Trophoblast cell (in vitro differentiated cells and primary cell): ENCODE results near the gene SAMD8.
"Not testable (repeated sequence)": the region's sequence is repeated elsewhere in the genome, so short reads cannot be mapped to it uniquely, and the experiment has no call there.

ENCODE experiments used
- DNase-seq, 2 donors: peaks; one replicate each; pipeline ENCODE4 v3.0.0-alpha.2; 2016
- H2AFZ ChIP-seq: 2 replicates; pipeline ENCODE4 v1.6.1; 2013; ENCODE audit warnings: low read length, moderate library complexity, mild to moderate bottlenecking; ENCODE audit not compliant: insufficient read depth, poor library complexity
- H2AK5ac ChIP-seq: 2 replicates; pipeline ENCODE4 v1.6.1; 2013; ENCODE audit warnings: mild to moderate bottlenecking, low read length
- H2BK120ac ChIP-seq: 2 replicates; pipeline ENCODE4 v1.6.1; 2013; ENCODE audit warnings: low read length, mild to moderate bottlenecking, moderate library complexity; ENCODE audit not compliant: insufficient read depth, poor library complexity
- H2BK12ac ChIP-seq: 2 replicates; pipeline ENCODE4 v1.6.1; 2013; ENCODE audit warnings: mild to moderate bottlenecking, low read length, moderate library complexity
- H2BK5ac ChIP-seq: 2 replicates; pipeline ENCODE4 v1.6.1; 2013; ENCODE audit warnings: low read length, low read depth, moderate library complexity, mild to moderate bottlenecking; ENCODE audit not compliant: poor library complexity
- H3K14ac ChIP-seq: 2 replicates; pipeline ENCODE4 v1.6.1; 2013; ENCODE audit warnings: mild to moderate bottlenecking, low read length
- H3K18ac ChIP-seq: 2 replicates; pipeline ENCODE4 v1.6.1; 2013; ENCODE audit warnings: mild to moderate bottlenecking, low read length
- H3K23ac ChIP-seq: 2 replicates; pipeline ENCODE4 v1.6.1; 2013; ENCODE audit warnings: low read length
- H3K27ac ChIP-seq: 2 replicates; pipeline ENCODE4 v1.5.1; 2013; ENCODE audit warnings: low read depth, mild to moderate bottlenecking, inconsistent platforms, low read length, moderate library complexity
- H3K27me3 ChIP-seq: 2 replicates; pipeline ENCODE4 v1.6.1; 2013; ENCODE audit warnings: inconsistent platforms, mild to moderate bottlenecking, low read length, moderate library complexity; ENCODE audit not compliant: insufficient read depth
- H3K36me3 ChIP-seq, 2 experiments: 1 replicate in 1 of 2; 2 replicates in 1 of 2; pipeline ENCODE4 v1.6.1; 2013; ENCODE audit warnings: low read length in 2 of 2, mild to moderate bottlenecking in 2 of 2, moderate library complexity in 1 of 2; ENCODE audit not compliant: insufficient read depth in 2 of 2, control insufficient read depth in 1 of 2
- H3K4ac ChIP-seq: 2 replicates; pipeline ENCODE4 v1.6.1; 2013; ENCODE audit warnings: low read depth, mild to moderate bottlenecking, low read length, moderate library complexity
- H3K4me1 ChIP-seq, 2 experiments: 1 replicate in 1 of 2; 2 replicates in 1 of 2; pipeline ENCODE4 v1.6.1; 2013; ENCODE audit warnings: low read length in 2 of 2, mild to moderate bottlenecking in 2 of 2, moderate library complexity in 1 of 2; ENCODE audit not compliant: insufficient read depth in 2 of 2, control insufficient read depth in 1 of 2
- H3K4me2 ChIP-seq: 2 replicates; pipeline ENCODE4 v1.6.1; 2013; ENCODE audit warnings: inconsistent platforms, mild to moderate bottlenecking, low read length, moderate library complexity
- H3K4me3 ChIP-seq: 2 replicates; pipeline ENCODE4 v1.5.1; 2013; ENCODE audit warnings: mild to moderate bottlenecking, low read depth, low read length, inconsistent platforms
- H3K79me1 ChIP-seq: one replicate; pipeline ENCODE4 v1.6.1; 2013; ENCODE audit warnings: low read length
- H3K79me2 ChIP-seq: 2 replicates; pipeline ENCODE4 v1.6.1; 2013; ENCODE audit warnings: low read length, mild to moderate bottlenecking; ENCODE audit not compliant: control insufficient read depth, insufficient read depth, poor library complexity
- H3K9ac ChIP-seq: 2 replicates; pipeline ENCODE4 v1.6.1; 2013; ENCODE audit warnings: mild to moderate bottlenecking, low read length
- H3K9me3 ChIP-seq: 2 replicates; pipeline ENCODE4 v1.6.1; 2013; ENCODE audit warnings: low read depth, mild to moderate bottlenecking, control low read depth, inconsistent platforms, low read length; ENCODE audit not compliant: insufficient read depth
- H4K12ac ChIP-seq: 2 replicates; pipeline ENCODE4 v1.6.1; 2013; ENCODE audit warnings: low read depth, mild to moderate bottlenecking, low read length, moderate library complexity
- H4K8ac ChIP-seq: 2 replicates; pipeline ENCODE4 v1.6.1; 2013; ENCODE audit warnings: low read depth, mild to moderate bottlenecking, low read length, moderate library complexity
- H4K91ac ChIP-seq: one replicate; pipeline ENCODE4 v1.6.1; 2013; ENCODE audit warnings: low read depth, mild to moderate bottlenecking, low read length, moderate library complexity
- WGBS: extraction: QIAGEN DNeasy Blood & Tissue Kit; methylation state at CpG from one replicate; pipeline ENCODE4 v1.1.7; 2013; ENCODE audit warnings: missing lambda C conversion rate; ENCODE audit not compliant: insufficient read length, insufficient coverage; ENCODE audit errors: extremely low coverage; 5-methylcytosine and 5-hydroxymethylcytosine counted together

SAMD8 gene

GRCh38 chr10:75206638-75207037, 95.2 kb downstream of the SAMD8 start:
- WGBS: no CpG with 5 or more reads among the region's 14 CpGs
- not testable (repeated sequence) for H3K14ac ChIP-seq, H3K9ac ChIP-seq

GRCh38 chr10:75207079-75207856, 95.8 kb downstream of the SAMD8 start:
- no peaks in the 10 kb centered on the region for H3K9me3 ChIP-seq
- H3K14ac ChIP-seq: no peak overlapping the region
- no peak overlapping the region for H3K4me2 ChIP-seq
- H4K12ac ChIP-seq: no peak overlapping the region
- no peak overlapping the region for H2BK5ac ChIP-seq
- H3K27ac ChIP-seq: no peak overlapping the region
- H2AK5ac ChIP-seq: no peak overlapping the region
- H3K9ac ChIP-seq: no peak overlapping the region
- H3K79me2 ChIP-seq: peaks cover 16% of the 10 kb centered on the region
- no peak overlapping the region for H3K4ac ChIP-seq
- H2BK120ac ChIP-seq: no peak overlapping the region
- H4K91ac ChIP-seq: no peak overlapping the region
- no CpG with 5 or more reads among the region's 13 CpGs for WGBS
- no peak overlapping the region for H2BK12ac ChIP-seq
- no peak overlapping the region for H3K23ac ChIP-seq
- no peak overlapping the region for H2AFZ ChIP-seq
- no peaks in the 10 kb centered on the region for H3K27me3 ChIP-seq
- no peak overlapping the region for H3K4me3 ChIP-seq
- H3K36me3 ChIP-seq: peaks cover under 1% of the 10 kb centered on the region in 2 experiments
- H4K8ac ChIP-seq: no peak overlapping the region
- H3K4me1 ChIP-seq: peaks cover 5 to 9% of the 10 kb centered on the region in 2 experiments
- peaks cover 15% of the 10 kb centered on the region for H3K79me1 ChIP-seq
- no peak for DNase-seq
- H3K18ac ChIP-seq: no peak overlapping the region

More at GRCh38 chr10:75206638-75207037, 95.2 kb downstream of the SAMD8 start:
- H4K91ac ChIP-seq, H3K9me3 ChIP-seq, H3K27me3 ChIP-seq, H2AK5ac ChIP-seq, H3K4me2 ChIP-seq, H3K4me1 ChIP-seq, H3K18ac ChIP-seq, H3K4ac ChIP-seq, H4K8ac ChIP-seq, H3K23ac ChIP-seq, DNase-seq, H3K27ac ChIP-seq, H3K36me3 ChIP-seq, H3K4me3 ChIP-seq, H2BK5ac ChIP-seq, H2BK120ac ChIP-seq, H2AFZ ChIP-seq, H4K12ac ChIP-seq, H2BK12ac ChIP-seq: not testable (repeated sequence)
- Histone ChIP-seq H3K79me2 (peaks cover 16% of the 10 kb centered on the region), H3K79me1 (peaks cover 15% of the 10 kb centered on the region)

GRCh38 chr10:75207857-75208144, 96.3 kb downstream of the SAMD8 start:
- H3K4ac ChIP-seq: no peak overlapping the region
- H3K9me3 ChIP-seq: no peaks in the 10 kb centered on the region
- peaks cover 3% of the 10 kb centered on the region in 2 experiments for H3K36me3 ChIP-seq
- no peak overlapping the region for H2BK5ac ChIP-seq
- H4K91ac ChIP-seq: no peak overlapping the region
- no peak overlapping the region for H4K12ac ChIP-seq
- peaks cover 15% of the 10 kb centered on the region for H3K79me1 ChIP-seq
- no peaks in the 10 kb centered on the region for H3K27me3 ChIP-seq
- H2AFZ ChIP-seq: no peak overlapping the region
- no peak overlapping the region for H3K4me3 ChIP-seq
- H3K23ac ChIP-seq: no peak overlapping the region
- peaks cover 5 to 11% of the 10 kb centered on the region in 2 experiments for H3K4me1 ChIP-seq
- DNase-seq: no peak
- no peak overlapping the region for H2AK5ac ChIP-seq
- peaks cover 18% of the 10 kb centered on the region for H3K79me2 ChIP-seq
- no peak overlapping the region for H4K8ac ChIP-seq
- H3K18ac ChIP-seq: no peak overlapping the region
- peak overlapping the region; percentile 29 for H3K27ac ChIP-seq
- WGBS: no CpG with 5 or more reads among the region's 1 CpG
- no peak overlapping the region for H3K4me2 ChIP-seq
- no peak overlapping the region for H3K9ac ChIP-seq
- no peak overlapping the region for H2BK120ac ChIP-seq
- no peak overlapping the region for H2BK12ac ChIP-seq
- no peak overlapping the region for H3K14ac ChIP-seq

- Histone ChIP-seq H3K14ac (no peak overlapping the region), H2AFZ (no peak overlapping the region), H3K23ac (no peak overlapping the region), H3K18ac (no peak overlapping the region), H2BK5ac (no peak overlapping the region), H4K12ac (no peak overlapping the region), H2BK120ac (no peak overlapping the region), H3K36me3 (peaks cover 6 to 7% of the 10 kb centered on the region in 2 experiments), H3K4ac (no peak overlapping the region), H2AK5ac (no peak overlapping the region), H4K91ac (peak overlapping the region; percentile 3), H3K4me1 (peaks cover 5 to 11% of the 10 kb centered on the region in 2 experiments), H3K27ac (peak overlapping the region; percentile 29), H3K4me2 (no peak overlapping the region), H3K9me3 (no peaks in the 10 kb centered on the region), H3K79me2 (peaks cover 18% of the 10 kb centered on the region), H4K8ac (no peak overlapping the region), H3K27me3 (no peaks in the 10 kb centered on the region), H3K9ac (no peak overlapping the region), H2BK12ac (no peak overlapping the region), H3K4me3 (no peak overlapping the region), H3K79me1 (peaks cover 15% of the 10 kb centered on the region)
- DNase-seq: peak; percentile 86 to 89
- no CpG with 5 or more reads among the region's 4 CpGs for WGBS
Observed at GRCh38 chr10:75208181-75208580, 96.7 kb downstream of the SAMD8 start.
